GM12873 (cell line): ENCODE results near the gene TCF7L2.

Experiments
- TF ChIP-seq, protein P1 (sequence below): IDR thresholded peaks from 2 replicates; pipeline ENCODE4 v1.5.1; 2012; ENCODE audit warnings: low read depth, mild to moderate bottlenecking, moderate library complexity, low read length, control low read depth; ENCODE audit not compliant: insufficient read depth; ENCODE audit errors: missing control alignments

TCF7L2 gene

DNA sequence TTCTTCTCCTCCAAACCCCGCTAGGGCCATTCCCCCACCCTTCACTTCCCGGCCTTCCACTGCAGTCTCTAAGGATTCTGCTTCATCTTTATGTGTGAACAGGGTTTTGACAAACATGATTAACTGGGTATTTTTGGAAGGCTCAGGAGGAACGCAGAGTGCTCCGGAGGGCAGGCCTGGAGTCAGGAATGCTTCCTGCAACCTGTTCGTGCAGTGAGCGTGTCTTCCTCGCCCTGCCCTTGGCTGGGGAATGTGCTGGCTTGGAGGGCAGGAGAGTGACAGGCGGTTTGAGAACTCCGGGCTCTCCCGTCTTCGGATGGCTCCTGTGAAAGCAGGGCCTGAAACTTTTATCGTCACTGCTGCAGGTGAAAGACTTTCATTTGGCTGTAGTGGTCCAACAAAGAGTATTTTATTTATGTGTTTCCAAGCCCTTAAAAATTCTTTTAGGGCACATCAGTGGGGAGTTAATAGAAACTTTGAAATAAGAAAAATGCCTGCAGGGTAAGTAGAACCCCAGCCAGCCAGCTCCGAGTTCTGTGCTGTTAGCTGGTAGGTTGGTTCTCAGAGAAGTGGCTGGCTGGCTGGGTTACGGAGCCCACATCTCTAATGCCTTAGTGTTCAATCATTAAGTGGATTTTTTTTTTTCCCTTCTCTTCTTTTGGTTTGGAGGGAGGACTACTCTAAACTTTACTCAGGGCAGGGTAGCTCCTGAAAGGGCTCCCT, 51.0 kb downstream of the TCF7L2 start:
- TF ChIP-seq, protein P1, sequence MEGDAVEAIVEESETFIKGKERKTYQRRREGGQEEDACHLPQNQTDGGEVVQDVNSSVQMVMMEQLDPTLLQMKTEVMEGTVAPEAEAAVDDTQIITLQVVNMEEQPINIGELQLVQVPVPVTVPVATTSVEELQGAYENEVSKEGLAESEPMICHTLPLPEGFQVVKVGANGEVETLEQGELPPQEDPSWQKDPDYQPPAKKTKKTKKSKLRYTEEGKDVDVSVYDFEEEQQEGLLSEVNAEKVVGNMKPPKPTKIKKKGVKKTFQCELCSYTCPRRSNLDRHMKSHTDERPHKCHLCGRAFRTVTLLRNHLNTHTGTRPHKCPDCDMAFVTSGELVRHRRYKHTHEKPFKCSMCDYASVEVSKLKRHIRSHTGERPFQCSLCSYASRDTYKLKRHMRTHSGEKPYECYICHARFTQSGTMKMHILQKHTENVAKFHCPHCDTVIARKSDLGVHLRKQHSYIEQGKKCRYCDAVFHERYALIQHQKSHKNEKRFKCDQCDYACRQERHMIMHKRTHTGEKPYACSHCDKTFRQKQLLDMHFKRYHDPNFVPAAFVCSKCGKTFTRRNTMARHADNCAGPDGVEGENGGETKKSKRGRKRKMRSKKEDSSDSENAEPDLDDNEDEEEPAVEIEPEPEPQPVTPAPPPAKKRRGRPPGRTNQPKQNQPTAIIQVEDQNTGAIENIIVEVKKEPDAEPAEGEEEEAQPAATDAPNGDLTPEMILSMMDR = no peak

DNA sequence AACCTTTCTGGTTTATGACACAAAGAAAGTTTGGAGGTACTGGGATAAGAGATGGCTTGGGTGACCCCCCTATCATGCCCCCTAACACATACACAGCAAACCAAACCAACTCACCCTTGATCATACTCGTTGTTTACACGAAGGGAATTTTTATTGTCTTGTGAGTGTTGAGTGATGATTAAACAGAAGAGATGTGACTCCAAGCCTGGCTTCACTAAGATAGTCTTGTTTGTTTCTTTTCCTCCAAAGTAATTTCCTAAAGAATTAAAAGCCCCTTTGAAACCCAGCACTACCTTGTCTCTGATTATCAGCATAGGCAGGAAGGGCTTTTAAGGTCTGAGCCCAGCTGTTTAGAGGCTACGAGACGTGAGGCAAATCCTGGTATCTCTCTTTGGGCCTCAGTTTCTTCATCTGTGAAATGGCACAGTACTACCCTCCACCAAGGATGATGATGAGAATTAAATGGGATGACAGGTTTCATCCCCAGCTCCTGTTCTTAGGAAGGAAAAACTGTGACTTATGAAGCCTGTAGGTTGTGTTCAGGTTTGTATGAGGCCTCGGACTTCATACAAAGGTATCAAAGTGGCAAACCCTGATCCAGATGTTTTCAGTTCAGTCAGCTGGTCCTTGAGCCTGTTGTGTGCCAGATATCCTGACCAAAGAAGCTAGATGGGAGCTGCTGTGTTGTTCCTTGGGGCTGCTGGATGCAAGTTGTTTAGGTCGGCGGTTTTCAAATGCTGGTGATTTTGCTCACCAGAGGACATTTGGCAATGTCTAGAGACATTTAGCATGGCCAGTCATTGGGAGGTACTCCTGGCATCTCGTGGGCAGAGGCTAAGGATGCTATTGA, 51.8 kb downstream of the TCF7L2 start:
- TF ChIP-seq, protein P1 = no peak

DNA sequence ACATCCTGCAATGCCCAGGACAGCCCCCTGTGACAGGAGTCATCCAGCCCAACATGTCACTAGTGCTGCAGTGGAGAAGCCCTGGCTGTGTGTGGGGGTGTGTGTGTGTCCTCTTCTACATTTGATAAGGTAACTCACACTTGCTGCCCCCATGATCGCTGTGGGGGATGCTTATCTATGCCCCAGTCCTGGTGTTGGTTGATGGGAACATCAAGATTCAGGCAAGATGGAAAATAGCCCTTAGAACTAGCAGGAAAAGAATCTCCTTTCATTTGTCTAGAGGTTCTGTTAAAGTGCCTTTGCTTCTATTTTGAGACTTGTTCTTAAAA, 52.4 kb downstream of the TCF7L2 start:
- TF ChIP-seq, protein P1 = no peak

DNA sequence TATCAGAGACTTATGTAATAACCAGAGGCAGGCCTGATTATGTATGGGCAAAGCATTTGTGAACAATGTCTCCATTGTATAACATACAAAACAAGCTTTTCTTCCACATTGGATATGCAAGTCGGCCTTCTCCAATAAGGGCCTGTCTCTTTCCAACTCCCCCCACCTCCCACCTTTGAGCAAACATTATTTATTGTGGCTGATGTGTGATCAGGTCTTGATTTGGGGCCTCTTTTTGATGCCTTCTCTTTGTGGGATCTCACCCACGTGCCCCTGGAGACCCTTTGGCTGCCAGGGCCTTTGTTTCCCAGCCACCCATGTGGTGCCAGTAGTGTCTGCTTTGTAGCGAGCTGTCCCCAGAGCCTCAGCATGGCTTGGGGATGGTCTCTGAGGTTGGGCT, 53.0 kb downstream of the TCF7L2 start:
- TF ChIP-seq, protein P1 = no peak

DNA sequence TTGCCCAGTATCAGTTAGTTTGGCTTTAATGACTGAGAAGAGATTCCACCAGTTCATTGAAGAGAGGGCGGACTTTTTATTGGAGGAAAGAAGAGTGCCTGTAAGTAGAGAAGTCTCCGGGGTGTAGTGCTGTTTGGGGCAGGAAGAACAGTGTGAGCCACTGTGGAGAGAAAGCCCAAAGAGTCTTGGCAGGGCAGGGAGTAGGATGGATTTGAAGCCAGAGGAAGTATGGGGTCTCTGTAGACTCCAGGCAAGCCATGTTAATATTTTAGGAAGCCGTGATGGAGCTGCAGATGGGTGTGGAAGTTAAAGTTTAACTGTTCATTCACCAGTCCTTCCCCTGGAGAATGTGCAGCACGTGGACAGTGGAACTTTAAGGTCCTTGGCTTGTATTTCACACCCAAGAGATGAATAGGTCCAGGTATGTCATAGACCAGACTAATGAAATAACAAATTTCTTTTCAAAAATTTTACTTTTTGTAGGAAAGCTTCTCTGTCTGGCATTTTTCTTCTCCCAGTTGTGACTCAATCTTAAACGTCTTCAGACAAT, 54.1 kb downstream of the TCF7L2 start:
- TF ChIP-seq, protein P1 = no peak

DNA sequence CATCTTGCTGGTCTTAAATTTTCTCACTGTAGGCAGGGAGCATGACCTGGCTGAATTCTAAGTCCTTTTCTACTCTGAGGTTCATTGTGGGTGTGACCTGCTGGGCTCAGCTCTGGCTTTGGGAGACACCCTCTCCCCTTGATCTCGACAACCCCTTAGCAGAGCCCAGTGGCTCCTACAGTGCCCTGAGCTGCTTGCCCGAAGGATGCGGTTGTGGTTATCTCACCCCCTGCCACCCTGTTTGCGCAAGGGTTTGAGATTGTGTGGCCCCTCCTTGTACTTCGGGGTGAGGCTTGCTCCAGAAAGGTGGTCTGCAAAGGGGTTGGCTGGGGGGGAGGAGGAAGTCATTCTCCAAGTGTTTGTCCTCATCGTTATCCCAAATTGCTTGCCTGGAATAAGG, 55.3 kb downstream of the TCF7L2 start:
- TF ChIP-seq, protein P1 = no peak

DNA sequence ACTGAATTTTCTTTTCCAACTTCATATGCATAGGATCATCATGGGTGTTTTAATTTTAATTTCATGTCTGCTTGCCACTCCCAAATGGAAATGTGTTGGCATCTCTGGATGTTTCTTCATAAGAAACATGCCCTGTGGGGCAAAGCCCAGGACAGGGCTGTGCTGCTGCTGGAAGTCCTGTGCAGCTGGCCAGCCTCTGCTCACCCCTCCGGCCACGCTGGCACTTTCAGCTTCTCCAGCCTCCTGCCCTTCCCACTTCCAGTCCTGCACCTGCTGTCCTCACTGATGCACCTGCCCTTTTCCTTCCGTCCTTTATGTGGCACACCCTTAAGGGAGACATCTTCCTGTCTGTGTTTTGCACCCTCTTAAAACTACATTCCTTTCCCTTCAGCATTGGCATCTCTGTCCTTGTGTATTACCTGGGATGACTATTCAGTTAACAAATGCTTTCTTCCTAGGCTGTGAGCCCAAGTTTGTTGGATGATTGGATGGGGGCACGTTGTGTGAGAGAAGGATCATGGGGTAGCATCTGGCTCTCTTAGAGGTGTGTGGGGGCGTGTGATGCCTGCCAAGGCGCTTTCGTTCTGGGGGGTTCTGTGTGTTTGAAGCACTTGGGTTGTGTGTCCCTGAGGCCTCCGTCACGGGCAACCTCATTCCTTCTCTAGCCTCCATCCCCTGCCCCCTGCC, 56.8 kb downstream of the TCF7L2 start:
- TF ChIP-seq, protein P1 = no peak
